Measurements from ENCODE around the gene SPATA24. TPM values are rescaled to one million over a fixed set of nuclear protein-coding genes. Genes with fewer than 3 reads are reported as not detected.
A peak's percentile ranks its signal among the peaks of the same experiment; 100 is the strongest.
"Not testable (repeated sequence)": the region's sequence is repeated elsewhere in the genome, so short reads cannot be mapped to it uniquely, and the experiment has no call there.

SPATA24 gene
- total RNA-seq, 1 donor from 2014 or later, result 12.0 TPM

DNA sequence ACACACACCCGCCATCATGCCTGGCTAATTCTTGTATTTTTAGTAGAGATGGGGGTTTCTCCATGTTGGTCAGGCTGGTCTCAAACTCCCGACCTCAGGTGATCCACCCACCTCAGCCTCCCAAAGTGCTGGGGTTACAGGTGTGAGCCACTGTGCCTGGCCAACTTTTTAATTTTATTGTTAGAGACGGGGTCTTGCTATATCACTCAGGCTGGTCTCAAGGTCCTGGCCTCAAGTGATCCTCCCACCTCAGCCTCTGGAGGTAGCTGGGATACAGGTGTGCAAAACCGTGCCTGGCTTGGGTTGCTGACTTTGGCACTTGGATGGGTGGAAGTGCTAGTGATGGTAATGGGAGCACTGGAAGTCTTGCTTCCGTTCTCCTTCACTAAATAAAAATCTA lies 5.2 kb upstream of the SPATA24 start:
- not testable (repeated sequence) for H3K27ac ChIP-seq (ENCODE audit: low read depth, low read length)

DNA sequence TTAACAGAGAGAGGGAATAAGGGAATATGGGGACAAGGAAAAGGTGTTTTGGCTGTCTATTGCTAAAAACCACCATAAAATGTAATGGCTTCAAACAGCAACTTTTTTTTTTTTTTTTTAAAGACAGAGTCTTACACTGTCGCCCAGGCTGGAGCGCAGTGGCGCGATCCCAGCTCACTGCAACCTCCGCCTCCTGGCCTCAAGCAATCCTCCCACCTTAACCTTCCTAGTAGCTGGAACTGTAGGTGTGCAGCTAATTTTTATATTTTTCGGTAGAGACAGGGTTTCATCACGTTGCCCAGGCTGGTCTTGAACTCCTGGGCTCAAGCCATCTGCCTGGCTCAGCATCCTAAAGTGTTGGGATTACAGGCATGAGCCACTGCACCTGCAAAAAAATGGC lies 4.3 kb upstream of the SPATA24 start:
- H3K36me3 ChIP-seq (ENCODE audit: control insufficient read depth in 3 of 3, insufficient read depth in 3 of 3, low read length in 3 of 3), result peaks cover 0 to 1% (median 0%) of the 10 kb centered on the region in 3 donors
- H3K4me3 ChIP-seq (ENCODE audit: low read length in 3 of 3), result no peak overlapping the region
- no peaks in the 10 kb centered on the region for H3K9me3 ChIP-seq (ENCODE audit: control insufficient read depth in 3 of 3, low read length in 3 of 3)
- no peak overlapping the region for H3K27ac ChIP-seq (ENCODE audit: low read depth, low read length)
- H3K4me1 ChIP-seq (ENCODE audit: control insufficient read depth in 3 of 3, insufficient read depth in 3 of 3, low read length in 3 of 3), result peaks cover 22 to 33% (median 30%) of the 10 kb centered on the region in 3 donors
- H3K9ac ChIP-seq (ENCODE audit: low read depth in 1 of 3, low read length in 3 of 3), result no peak overlapping the region
- H3K27me3 ChIP-seq (ENCODE audit: control insufficient read depth in 3 of 3, insufficient read depth in 3 of 3, low read length in 3 of 3), result no peaks in the 10 kb centered on the region

More for the DNA sequence above, 5.2 kb upstream of the SPATA24 start:
- H3K4me3 ChIP-seq (ENCODE audit: low read length in 3 of 3); H3K9ac ChIP-seq (ENCODE audit: low read depth in 1 of 3, low read length in 3 of 3); H3K27me3 ChIP-seq (ENCODE audit: control insufficient read depth in 3 of 3, insufficient read depth in 3 of 3, low read length in 3 of 3); H3K9me3 ChIP-seq (ENCODE audit: control insufficient read depth in 3 of 3, low read length in 3 of 3); H3K36me3 ChIP-seq (ENCODE audit: control insufficient read depth in 3 of 3, insufficient read depth in 3 of 3, low read length in 3 of 3): not testable (repeated sequence)
- peaks cover 17 to 34% (median 29%) of the 10 kb centered on the region in 3 donors for H3K4me1 ChIP-seq (ENCODE audit: control insufficient read depth in 3 of 3, insufficient read depth in 3 of 3, low read length in 3 of 3)

DNA sequence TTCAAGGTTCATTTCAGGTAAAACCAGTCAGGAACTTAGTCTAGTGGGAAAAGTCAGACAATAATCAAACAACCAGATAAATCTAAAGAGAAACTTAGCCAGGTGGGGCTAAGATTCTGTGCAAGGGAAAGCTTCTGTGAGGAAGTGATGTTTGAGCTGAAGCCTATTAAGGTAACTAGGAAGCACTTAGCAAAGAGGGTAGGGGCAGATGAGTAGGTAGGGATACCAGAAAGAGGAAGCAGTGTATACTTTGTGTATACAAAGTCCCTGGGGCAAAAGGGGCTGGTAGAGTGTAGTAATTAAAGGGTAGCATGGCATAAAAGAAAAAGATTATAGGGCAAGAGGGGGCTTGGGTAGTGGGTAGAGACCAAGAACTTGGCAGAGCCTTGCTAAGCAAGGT lies 3.6 kb upstream of the SPATA24 start:
- no peaks in the 10 kb centered on the region for H3K36me3 ChIP-seq (ENCODE audit: control insufficient read depth in 3 of 3, insufficient read depth in 3 of 3, low read length in 3 of 3)
- H3K9me3 ChIP-seq (ENCODE audit: control insufficient read depth in 3 of 3, low read length in 3 of 3), result no peaks in the 10 kb centered on the region
- no peak overlapping the region for H3K9ac ChIP-seq (ENCODE audit: low read depth in 1 of 3, low read length in 3 of 3)
- H3K27me3 ChIP-seq (ENCODE audit: control insufficient read depth in 3 of 3, insufficient read depth in 3 of 3, low read length in 3 of 3), result no peaks in the 10 kb centered on the region
- H3K4me3 ChIP-seq (ENCODE audit: low read length in 3 of 3), result no peak overlapping the region
- H3K4me1 ChIP-seq (ENCODE audit: control insufficient read depth in 3 of 3, insufficient read depth in 3 of 3, low read length in 3 of 3), result peaks cover 26 to 38% (median 37%) of the 10 kb centered on the region in 3 donors
- H3K27ac ChIP-seq (ENCODE audit: low read depth, low read length), result no peak overlapping the region

DNA sequence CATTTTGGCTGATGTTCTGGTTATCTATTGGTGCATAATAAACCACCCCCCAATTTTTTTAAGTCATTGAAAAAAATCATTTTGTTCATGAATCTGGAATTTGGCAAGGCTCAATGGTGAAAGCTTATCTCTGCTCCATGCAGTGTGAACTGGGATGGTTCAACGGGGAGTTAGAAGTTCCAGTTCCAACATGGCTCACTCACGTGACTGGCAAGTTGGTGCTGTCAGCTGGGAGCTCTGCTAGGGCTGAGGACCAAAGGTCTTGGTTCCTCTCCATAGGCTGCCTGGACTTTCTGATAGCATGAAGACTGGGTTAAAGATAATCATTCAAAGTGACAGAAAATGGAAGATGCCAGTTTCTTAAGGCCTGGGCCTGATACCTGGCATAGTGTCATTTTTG lies 3.1 kb upstream of the SPATA24 start:
- no peaks in the 10 kb centered on the region for H3K9me3 ChIP-seq (ENCODE audit: control insufficient read depth in 3 of 3, low read length in 3 of 3)
- no peak overlapping the region for H3K4me3 ChIP-seq (ENCODE audit: low read length in 3 of 3)
- no peaks in the 10 kb centered on the region for H3K36me3 ChIP-seq (ENCODE audit: control insufficient read depth in 3 of 3, insufficient read depth in 3 of 3, low read length in 3 of 3)
- H3K4me1 ChIP-seq (ENCODE audit: control insufficient read depth in 3 of 3, insufficient read depth in 3 of 3, low read length in 3 of 3), result peaks cover 26 to 38% (median 38%) of the 10 kb centered on the region in 3 donors
- H3K27ac ChIP-seq (ENCODE audit: low read depth, low read length), result no peak overlapping the region
- H3K27me3 ChIP-seq (ENCODE audit: control insufficient read depth in 3 of 3, insufficient read depth in 3 of 3, low read length in 3 of 3), result no peaks in the 10 kb centered on the region
- H3K9ac ChIP-seq (ENCODE audit: low read depth in 1 of 3, low read length in 3 of 3), result no peak overlapping the region

DNA sequence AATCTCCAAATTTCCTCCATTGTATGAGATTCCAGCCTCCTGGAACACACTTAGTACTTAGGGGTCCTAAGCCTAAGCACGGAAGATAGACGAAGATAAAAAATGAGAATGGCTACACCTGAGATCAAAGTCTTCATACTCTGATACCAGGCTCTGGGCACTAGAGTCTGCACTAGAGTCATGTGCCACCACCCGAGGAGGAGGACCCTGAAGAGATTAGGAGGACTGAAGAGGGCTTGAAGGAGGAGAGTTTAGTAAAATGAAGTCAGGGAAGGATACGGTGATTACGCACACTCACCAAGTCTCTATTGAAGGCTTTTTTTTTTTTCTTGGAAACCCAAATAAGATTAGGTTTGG lies 573 bp upstream of the SPATA24 start:
- Histone ChIP-seq H3K4me3 (ENCODE audit: low read length in 3 of 3) (peak overlapping the region; percentile 84 to 97 (median 94)), H3K27me3 (ENCODE audit: control insufficient read depth in 3 of 3, insufficient read depth in 3 of 3, low read length in 3 of 3) (no peaks in the 10 kb centered on the region), H3K27ac (ENCODE audit: low read depth, low read length) (peak overlapping the region; percentile 90), H3K36me3 (ENCODE audit: control insufficient read depth in 3 of 3, insufficient read depth in 3 of 3, low read length in 3 of 3) (peaks cover 4 to 8% (median 7%) of the 10 kb centered on the region in 3 donors), H3K4me1 (ENCODE audit: control insufficient read depth in 3 of 3, insufficient read depth in 3 of 3, low read length in 3 of 3) (peaks cover 14 to 25% (median 25%) of the 10 kb centered on the region in 3 donors), H3K9me3 (ENCODE audit: control insufficient read depth in 3 of 3, low read length in 3 of 3) (no peaks in the 10 kb centered on the region), H3K9ac (ENCODE audit: low read depth in 1 of 3, low read length in 3 of 3) (peak overlapping the region; percentile 79 to 93 (median 86))

DNA sequence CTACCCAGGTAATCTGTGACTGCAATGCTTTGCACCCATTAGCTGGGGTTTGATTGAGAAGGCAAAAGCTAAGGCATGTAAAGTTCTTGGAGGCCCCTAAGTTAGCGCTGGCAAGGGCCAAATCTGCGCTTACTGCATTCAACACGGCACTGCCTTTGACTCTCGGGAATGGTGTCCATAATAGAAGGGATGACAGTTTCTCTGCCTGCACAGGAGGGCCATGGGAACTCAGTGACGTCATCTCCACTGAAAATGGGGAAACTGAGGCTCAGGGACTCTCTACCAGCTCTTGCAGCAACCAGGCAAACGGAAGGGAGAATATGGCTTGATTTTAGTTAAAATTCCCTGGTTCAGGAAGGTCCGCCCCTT lies 487 bp downstream of the SPATA24 start:
- no peaks in the 10 kb centered on the region for H3K27me3 ChIP-seq (ENCODE audit: control insufficient read depth in 3 of 3, insufficient read depth in 3 of 3, low read length in 3 of 3)
- peak overlapping the region; percentile 84 to 97 (median 94) for H3K4me3 ChIP-seq (ENCODE audit: low read length in 3 of 3)
- peak overlapping the region; percentile 79 to 93 (median 86) for H3K9ac ChIP-seq (ENCODE audit: low read depth in 1 of 3, low read length in 3 of 3)
- H3K36me3 ChIP-seq (ENCODE audit: control insufficient read depth in 3 of 3, insufficient read depth in 3 of 3, low read length in 3 of 3), result peaks cover 4 to 8% (median 7%) of the 10 kb centered on the region in 3 donors
- H3K27ac ChIP-seq (ENCODE audit: low read depth, low read length), result peak overlapping the region; percentile 90
- peaks cover 14 to 25% (median 25%) of the 10 kb centered on the region in 3 donors for H3K4me1 ChIP-seq (ENCODE audit: control insufficient read depth in 3 of 3, insufficient read depth in 3 of 3, low read length in 3 of 3)
- no peaks in the 10 kb centered on the region for H3K9me3 ChIP-seq (ENCODE audit: control insufficient read depth in 3 of 3, low read length in 3 of 3)

DNA sequence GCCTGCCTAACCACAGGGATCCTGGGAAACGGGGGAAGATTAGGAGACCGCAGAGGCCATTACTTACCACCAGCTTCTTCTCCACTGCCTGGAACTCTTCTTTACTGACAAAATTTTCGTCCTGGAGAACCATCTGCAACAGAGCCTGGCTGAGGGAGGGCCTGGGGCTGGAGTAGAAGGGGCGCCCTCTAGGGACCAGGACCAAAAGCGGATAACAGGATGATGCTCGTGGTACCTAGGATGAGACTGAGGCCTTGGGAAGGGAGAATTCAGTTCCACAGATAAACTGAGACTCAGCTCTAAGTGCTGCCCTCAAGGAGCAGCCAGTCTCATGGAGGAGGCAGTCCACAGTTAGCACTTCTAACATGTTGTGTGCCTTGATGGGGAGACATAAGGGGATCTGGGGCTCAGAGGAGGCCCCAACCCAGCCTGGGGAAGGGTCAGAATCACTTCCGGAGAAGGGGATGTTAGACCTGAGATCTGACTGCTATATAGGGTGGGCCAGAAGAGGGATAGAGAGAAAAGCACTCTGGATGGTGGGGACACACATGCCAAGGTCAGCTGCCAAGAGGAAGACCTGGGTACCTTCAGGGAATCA lies 1.2 kb downstream of the SPATA24 start:
- H3K27ac ChIP-seq (ENCODE audit: low read depth, low read length), result peak overlapping the region; percentile 90
- no peaks in the 10 kb centered on the region for H3K9me3 ChIP-seq (ENCODE audit: control insufficient read depth in 3 of 3, low read length in 3 of 3)
- no peaks in the 10 kb centered on the region for H3K27me3 ChIP-seq (ENCODE audit: control insufficient read depth in 3 of 3, insufficient read depth in 3 of 3, low read length in 3 of 3)
- peaks cover 14 to 30% (median 25%) of the 10 kb centered on the region in 3 donors for H3K4me1 ChIP-seq (ENCODE audit: control insufficient read depth in 3 of 3, insufficient read depth in 3 of 3, low read length in 3 of 3)
- peaks cover 4 to 8% (median 7%) of the 10 kb centered on the region in 3 donors for H3K36me3 ChIP-seq (ENCODE audit: control insufficient read depth in 3 of 3, insufficient read depth in 3 of 3, low read length in 3 of 3)
- peak overlapping the region in 2 of 3 donors; percentile 84 to 97 for H3K4me3 ChIP-seq (ENCODE audit: low read length in 3 of 3)
- H3K9ac ChIP-seq (ENCODE audit: low read depth in 1 of 3, low read length in 3 of 3), result peak overlapping the region in 1 of 3 donors; percentile 79

DNA sequence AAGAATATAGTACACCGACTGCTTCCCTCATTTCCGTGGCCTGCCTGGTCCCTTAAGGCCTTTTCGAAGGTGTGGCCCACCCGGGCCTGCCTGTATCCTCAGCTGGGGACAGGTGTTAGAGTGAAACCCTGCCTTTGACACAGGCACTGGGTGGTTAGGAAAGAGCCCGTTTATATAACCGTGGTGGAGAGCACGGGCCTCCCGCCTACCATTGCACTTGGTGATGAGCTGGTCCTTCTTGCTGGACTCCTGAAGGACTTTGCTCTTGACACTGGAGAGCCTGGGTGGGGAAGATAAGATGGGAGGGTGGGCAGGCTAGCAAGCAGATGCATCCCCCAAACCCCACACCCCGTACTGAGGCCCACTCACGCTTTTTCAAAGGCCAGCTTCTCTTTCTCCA lies 2.3 kb downstream of the SPATA24 start:
- H3K4me1 ChIP-seq (ENCODE audit: control insufficient read depth in 3 of 3, insufficient read depth in 3 of 3, low read length in 3 of 3), result peaks cover 18 to 35% (median 27%) of the 10 kb centered on the region in 3 donors
- peaks cover 4 to 8% (median 7%) of the 10 kb centered on the region in 3 donors for H3K36me3 ChIP-seq (ENCODE audit: control insufficient read depth in 3 of 3, insufficient read depth in 3 of 3, low read length in 3 of 3)
- H3K27ac ChIP-seq (ENCODE audit: low read depth, low read length), result no peak overlapping the region
- no peak overlapping the region for H3K9ac ChIP-seq (ENCODE audit: low read depth in 1 of 3, low read length in 3 of 3)
- no peaks in the 10 kb centered on the region for H3K27me3 ChIP-seq (ENCODE audit: control insufficient read depth in 3 of 3, insufficient read depth in 3 of 3, low read length in 3 of 3)
- H3K9me3 ChIP-seq (ENCODE audit: control insufficient read depth in 3 of 3, low read length in 3 of 3), result no peaks in the 10 kb centered on the region
- no peak overlapping the region for H3K4me3 ChIP-seq (ENCODE audit: low read length in 3 of 3)

DNA sequence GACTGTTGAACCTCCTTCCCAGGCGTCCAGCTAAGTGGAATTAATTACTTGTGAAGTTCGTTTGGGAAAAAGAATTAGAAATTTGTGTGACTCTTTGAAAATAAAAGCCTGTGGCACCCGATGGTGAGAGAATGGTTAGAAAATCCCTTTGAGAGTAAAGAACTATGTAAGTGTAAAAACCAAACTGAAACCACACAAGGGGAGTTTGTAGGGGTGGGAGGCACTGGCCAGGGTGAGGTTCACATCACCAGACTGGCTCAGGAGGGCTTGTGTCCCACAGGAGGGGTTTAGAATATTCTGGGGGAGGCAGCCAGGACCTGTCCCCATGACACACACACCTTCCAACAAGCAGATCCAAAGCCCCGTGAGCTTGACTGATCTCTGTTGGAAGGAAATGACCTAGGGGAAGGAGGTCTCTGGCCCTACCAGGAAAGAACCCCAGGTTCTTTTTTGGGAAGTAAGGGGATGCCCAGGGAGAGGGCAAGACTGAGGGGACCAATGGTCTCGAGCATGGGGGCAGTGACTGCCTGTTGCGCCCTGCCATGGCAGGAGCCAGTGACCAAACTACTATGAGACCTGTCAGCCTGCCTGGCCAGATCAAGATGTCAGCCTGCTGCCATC lies 4.3 kb downstream of the SPATA24 start:
- Histone ChIP-seq H3K36me3 (ENCODE audit: control insufficient read depth in 3 of 3, insufficient read depth in 3 of 3, low read length in 3 of 3) (peaks cover 4 to 8% (median 7%) of the 10 kb centered on the region in 3 donors), H3K4me1 (ENCODE audit: control insufficient read depth in 3 of 3, insufficient read depth in 3 of 3, low read length in 3 of 3) (peaks cover 32 to 48% (median 40%) of the 10 kb centered on the region in 3 donors), H3K9me3 (ENCODE audit: control insufficient read depth in 3 of 3, low read length in 3 of 3) (no peaks in the 10 kb centered on the region), H3K4me3 (ENCODE audit: low read length in 3 of 3) (no peak overlapping the region), H3K27me3 (ENCODE audit: control insufficient read depth in 3 of 3, insufficient read depth in 3 of 3, low read length in 3 of 3) (no peaks in the 10 kb centered on the region), H3K9ac (ENCODE audit: low read depth in 1 of 3, low read length in 3 of 3) (peak overlapping the region in 1 of 3 donors; percentile 40), H3K27ac (ENCODE audit: low read depth, low read length) (peak overlapping the region; percentile 11)

DNA sequence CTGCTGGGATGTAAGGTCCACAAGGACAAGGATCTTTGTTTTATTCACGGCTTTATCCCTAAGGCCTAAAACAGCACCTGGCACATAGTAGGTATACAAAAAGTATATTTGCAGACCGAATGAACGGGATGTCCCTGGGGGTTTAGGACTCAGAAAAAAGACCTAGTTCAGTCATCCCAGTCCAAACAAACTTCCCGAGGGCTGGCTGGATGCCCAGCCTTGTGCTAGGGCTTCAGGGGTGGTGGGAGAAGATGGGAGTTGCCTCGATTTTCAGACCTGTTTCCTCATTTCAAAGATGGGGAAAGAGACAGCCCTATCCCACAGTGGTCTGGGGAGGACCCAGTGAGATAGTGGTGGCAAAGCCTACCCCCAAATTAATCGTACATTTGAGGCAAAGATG lies 6.0 kb downstream of the SPATA24 start:
- peaks cover 28 to 42% (median 35%) of the 10 kb centered on the region in 3 donors for H3K4me1 ChIP-seq (ENCODE audit: control insufficient read depth in 3 of 3, insufficient read depth in 3 of 3, low read length in 3 of 3)
- peak overlapping the region in 1 of 3 donors; percentile 25 for H3K9ac ChIP-seq (ENCODE audit: low read depth in 1 of 3, low read length in 3 of 3)
- peak overlapping the region; percentile 19 for H3K27ac ChIP-seq (ENCODE audit: low read depth, low read length)
- H3K4me3 ChIP-seq (ENCODE audit: low read length in 3 of 3), result no peak overlapping the region
- H3K27me3 ChIP-seq (ENCODE audit: control insufficient read depth in 3 of 3, insufficient read depth in 3 of 3, low read length in 3 of 3), result no peaks in the 10 kb centered on the region
- peaks cover 6 to 8% (median 7%) of the 10 kb centered on the region in 3 donors for H3K36me3 ChIP-seq (ENCODE audit: control insufficient read depth in 3 of 3, insufficient read depth in 3 of 3, low read length in 3 of 3)
- no peaks in the 10 kb centered on the region for H3K9me3 ChIP-seq (ENCODE audit: control insufficient read depth in 3 of 3, low read length in 3 of 3)

Data from skeletal muscle tissue (tissue), 4 donors.